GM23248 (cell line): Measurements from ENCODE around the gene MXRA8.

Experiments
- EZH2 ChIP-seq: fragments of 200-600 bp; sonication (generic); IDR thresholded peaks from 2 replicates; pipeline ENCODE4 v1.6.1; 2018; ENCODE audit warnings: antibody characterized with exemption, mild to moderate bottlenecking; ENCODE audit not compliant: insufficient read depth, poor library complexity, severe bottlenecking
- EZH2phosphoT487 ChIP-seq: fragments of 200-600 bp; sonication (generic); IDR thresholded peaks from 2 replicates; pipeline ENCODE4 v1.6.1; 2018; ENCODE audit warnings: antibody characterized with exemption, moderate library complexity, mild to moderate bottlenecking, low read depth; ENCODE audit not compliant: insufficient read depth

DNA sequence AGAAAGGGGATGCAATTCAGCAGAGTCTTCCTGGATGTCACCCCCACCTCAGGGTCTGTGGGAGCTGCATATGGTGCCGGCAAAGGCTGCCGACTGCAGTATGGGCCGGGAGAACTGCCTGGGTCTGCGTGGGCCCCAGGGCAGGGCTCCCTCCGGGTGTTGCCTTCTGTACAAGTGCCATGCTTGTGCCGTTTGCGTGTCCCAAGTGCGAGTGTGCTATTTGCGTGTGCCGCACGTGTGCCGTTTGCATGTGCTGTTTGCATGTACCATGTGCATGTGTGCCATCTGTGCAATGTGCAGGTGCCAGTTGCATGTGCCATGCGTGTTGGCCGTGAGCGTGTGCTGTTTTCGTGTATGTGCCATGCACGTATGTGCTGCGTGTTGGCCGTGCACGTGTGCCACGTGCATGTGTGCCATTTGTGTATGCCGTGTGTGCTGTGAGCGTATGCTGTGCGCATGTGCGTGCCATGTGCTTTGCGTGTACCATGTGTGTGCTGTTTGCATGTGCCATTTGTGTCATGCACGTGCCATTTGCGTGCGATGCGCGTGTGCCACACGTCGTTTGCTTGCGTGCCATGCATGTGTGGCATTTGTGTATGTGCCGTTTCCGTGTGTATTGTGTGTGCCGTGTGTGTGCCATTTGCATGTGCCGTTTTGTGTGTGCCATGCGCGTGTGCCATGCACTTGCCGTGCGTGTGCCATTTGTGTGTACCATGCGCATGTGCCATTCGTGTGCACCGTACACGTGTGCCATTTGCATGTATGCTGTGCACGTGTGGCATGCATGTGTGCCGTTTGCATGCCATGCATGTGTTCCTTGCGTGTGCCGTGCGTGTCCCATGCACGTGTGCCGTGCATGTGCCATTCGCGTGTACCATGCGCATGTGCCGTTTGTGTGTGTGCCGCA, 28.8 kb downstream of the MXRA8 start:
- TF ChIP-seq EZH2, result no peak
- TF ChIP-seq EZH2phosphoT487, result no peak
